DOHH2 (cell line): ENCODE results near the gene HOXC9.

Source experiments
- H3F3A ChIP-seq: fragments of 200-600 bp; sonication (generic), shearing (Covaris generic); 2 replicates; pipeline ENCODE4 v1.6.0; 2016; ENCODE audit warnings: antibody characterized with exemption, mild to moderate bottlenecking; ENCODE audit not compliant: control insufficient read depth, insufficient read depth
- H3K27ac ChIP-seq: fragments of 200-600 bp; sonication (generic); 2 replicates; pipeline ENCODE4 v1.5.1; 2014; ENCODE audit warnings: low read depth, mild to moderate bottlenecking, low read length, moderate library complexity
- H3K27me3 ChIP-seq: fragments of 200-600 bp; sonication (generic); 2 replicates; pipeline ENCODE4 v1.6.1; 2014; ENCODE audit warnings: mild to moderate bottlenecking, low read length, mixed read lengths; ENCODE audit not compliant: control insufficient read depth
- H3K36me3 ChIP-seq: fragments of 200-600 bp; sonication (generic); 2 replicates; pipeline ENCODE4 v1.6.1; 2014; ENCODE audit warnings: mild to moderate bottlenecking, low read length, moderate library complexity, mixed read lengths; ENCODE audit not compliant: control insufficient read depth
- H3K4me1 ChIP-seq: fragments of 200-600 bp; sonication (generic); 2 replicates; pipeline ENCODE4 v1.6.1; 2014; ENCODE audit warnings: mild to moderate bottlenecking, low read length, mixed read lengths; ENCODE audit not compliant: control insufficient read depth
- H3K4me2 ChIP-seq: fragments of 200-600 bp; sonication (generic); 2 replicates; pipeline ENCODE4 v1.6.0; 2014; ENCODE audit warnings: mild to moderate bottlenecking, low read length, moderate library complexity
- H3K4me3 ChIP-seq: fragments of 200-600 bp; sonication (generic); 2 replicates; pipeline ENCODE4 v1.5.1; 2014; ENCODE audit warnings: mild to moderate bottlenecking, low read length, mixed read lengths
- H3K79me2 ChIP-seq: fragments of 200-600 bp; sonication (generic); 2 replicates; pipeline ENCODE4 v1.6.1; 2014; ENCODE audit warnings: mild to moderate bottlenecking, low read length, mixed read lengths; ENCODE audit not compliant: control insufficient read depth
- H3K9me2 ChIP-seq: fragments of 200-600 bp; sonication (generic); replicated peaks from 2 replicates; pipeline ENCODE4 v1.6.1; 2014; ENCODE audit warnings: mild to moderate bottlenecking, low read length, mixed read lengths; ENCODE audit not compliant: control insufficient read depth
- H3K9me3 ChIP-seq: fragments of 200-600 bp; sonication (generic); 2 replicates; pipeline ENCODE4 v1.6.1; 2014; ENCODE audit warnings: antibody characterized with exemption, low read length, mixed read lengths; ENCODE audit not compliant: control insufficient read depth, insufficient read depth
- H4K20me1 ChIP-seq: fragments of 200-600 bp; sonication (generic); 2 replicates; pipeline ENCODE4 v1.6.0; 2014; ENCODE audit warnings: low read depth, mild to moderate bottlenecking, antibody characterized with exemption, low read length, moderate library complexity; ENCODE audit not compliant: control insufficient read depth, insufficient read depth
- CTCF ChIP-seq: fragments of 200-600 bp; sonication (generic); IDR thresholded peaks from one replicate; pipeline ENCODE4 v1.5.1; 2014; ENCODE audit warnings: antibody characterized with exemption, mild to moderate bottlenecking, low read depth, low read length; ENCODE audit not compliant: poor library complexity, severe bottlenecking
- EZH2phosphoT487 ChIP-seq: fragments of 200-600 bp; sonication (generic); IDR thresholded peaks from 2 replicates; pipeline ENCODE4 v1.6.1; 2017; ENCODE audit warnings: borderline replicate concordance, mild to moderate bottlenecking, antibody characterized with exemption, low read length, moderate library complexity, mixed read lengths

The HOXC9 gene

GRCh38 chr12:54039417-54040147 lies 39.6 kb downstream of the HOXC9 start:
- no peak for TF ChIP-seq CTCF
- TF ChIP-seq EZH2phosphoT487: no peak
- no peak overlapping the region for H3K27ac ChIP-seq
- H3K9me3 ChIP-seq: no peaks in the 10 kb centered on the region
- peaks cover 15% of the 10 kb centered on the region for H3K27me3 ChIP-seq
- H3K4me2 ChIP-seq: no peak overlapping the region
- H3K79me2 ChIP-seq: no peaks in the 10 kb centered on the region
- H3K9me2 ChIP-seq: no peaks in the 10 kb centered on the region
- H3K4me1 ChIP-seq: peaks cover 24% of the 10 kb centered on the region
- H3K36me3 ChIP-seq: no peaks in the 10 kb centered on the region
- no peaks in the 10 kb centered on the region for H4K20me1 ChIP-seq
- H3F3A ChIP-seq: no peaks in the 10 kb centered on the region
- H3K4me3 ChIP-seq: no peak overlapping the region

DNA sequence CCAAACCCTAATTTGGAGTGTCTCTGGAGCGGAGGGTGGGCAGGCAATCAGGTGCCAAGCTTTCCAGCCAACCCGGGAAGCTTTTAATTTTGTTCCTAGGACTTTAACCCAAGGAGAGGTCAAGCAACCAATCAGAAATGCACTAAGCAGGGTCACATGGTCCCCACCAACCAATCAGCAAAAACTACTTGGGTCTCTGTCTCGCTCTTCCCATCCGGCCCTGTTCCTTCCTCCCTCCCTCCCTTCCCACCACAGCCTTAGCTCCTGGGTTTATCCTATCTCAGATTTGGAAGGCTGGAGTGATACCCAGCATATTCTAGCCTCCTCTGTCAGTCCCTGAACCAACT lies 40.2 kb downstream of the HOXC9 start:
- Histone ChIP-seq H3K27ac (no peak overlapping the region), H3K9me2 (no peaks in the 10 kb centered on the region), H3K9me3 (no peaks in the 10 kb centered on the region), H3F3A (no peaks in the 10 kb centered on the region; the same call in 1 of the 2 replicates), H3K36me3 (no peaks in the 10 kb centered on the region), H3K4me3 (no peak overlapping the region), H3K27me3 (peaks cover 10% of the 10 kb centered on the region), H3K79me2 (no peaks in the 10 kb centered on the region), H4K20me1 (no peaks in the 10 kb centered on the region), H3K4me2 (no peak overlapping the region), H3K4me1 (peaks cover 25% of the 10 kb centered on the region)
- TF ChIP-seq EZH2phosphoT487 (no peak), CTCF (no peak)

DNA sequence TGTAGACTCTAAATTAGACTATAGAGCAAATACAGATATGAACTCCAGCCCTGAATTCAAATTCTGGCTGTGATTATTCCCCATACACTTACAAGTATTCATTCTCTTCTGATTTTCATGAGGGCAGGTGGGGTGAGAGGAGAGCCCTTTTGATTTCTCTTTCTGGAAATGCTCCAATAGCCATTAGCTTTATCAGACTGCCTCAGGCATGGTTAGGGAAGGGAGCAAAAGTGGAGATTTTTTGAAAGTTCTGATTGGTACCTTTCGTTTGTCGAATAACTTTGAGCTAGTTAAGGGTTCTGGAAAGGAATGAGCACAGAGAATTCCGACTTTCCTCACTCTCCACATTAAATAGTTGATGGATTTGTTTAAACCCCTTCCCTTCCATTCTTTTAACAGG lies 40.7 kb downstream of the HOXC9 start:
- no peak overlapping the region for H3K4me2 ChIP-seq
- TF ChIP-seq EZH2phosphoT487: no peak
- no peak for TF ChIP-seq CTCF
- H3K4me3 ChIP-seq: no peak overlapping the region
- H3K27ac ChIP-seq: no peak overlapping the region
- H3K9me2 ChIP-seq: no peaks in the 10 kb centered on the region
- H4K20me1 ChIP-seq: no peaks in the 10 kb centered on the region
- H3K9me3 ChIP-seq: no peaks in the 10 kb centered on the region
- peaks cover 25% of the 10 kb centered on the region for H3K4me1 ChIP-seq
- H3K27me3 ChIP-seq: peaks cover 10% of the 10 kb centered on the region
- no peaks in the 10 kb centered on the region for H3K79me2 ChIP-seq
- no peaks in the 10 kb centered on the region for H3K36me3 ChIP-seq
- H3F3A ChIP-seq: no peaks in the 10 kb centered on the region; the same call in 1 of the 2 replicates
